DND-41 (cell line): ENCODE data around the gene TMEM74B.
"Not testable (repeated sequence)": the region's sequence is repeated elsewhere in the genome, so short reads cannot be mapped to it uniquely, and the experiment has no call there.

Experiments used
- ATAC-seq: fragments of 200-7000 bp; cut with Tn5 transposase; 3 replicates; pipeline ENCODE4 v1.9.1; 2021; ENCODE audit warnings: low read depth; ENCODE audit not compliant: insufficient read depth
- DNase-seq: peaks from one replicate; pipeline ENCODE4 v3.0.0-alpha.2; 2020
- H2AFZ ChIP-seq: 2 replicates; pipeline ENCODE4 v1.6.0; 2012; ENCODE audit warnings: low read depth, low read length
- H3K27ac ChIP-seq: 2 replicates; pipeline ENCODE4 v1.5.1; 2012; ENCODE audit warnings: low read length, inconsistent platforms
- H3K27me3 ChIP-seq: fragments of 200-600 bp; sonication (generic); 2 replicates; pipeline ENCODE4 v1.6.0; 2012; ENCODE audit warnings: low read length, mild to moderate bottlenecking, inconsistent platforms; ENCODE audit not compliant: insufficient read depth, poor library complexity
- H3K36me3 ChIP-seq: 2 replicates; pipeline ENCODE4 v1.5.1; 2012; ENCODE audit warnings: low read length, inconsistent platforms; ENCODE audit not compliant: insufficient read depth
- H3K4me1 ChIP-seq: 2 replicates; pipeline ENCODE4 v1.5.1; 2012; ENCODE audit warnings: mild to moderate bottlenecking, low read length; ENCODE audit not compliant: insufficient read depth
- H3K4me2 ChIP-seq: 2 replicates; pipeline ENCODE4 v1.6.0; 2012; ENCODE audit warnings: mild to moderate bottlenecking, moderate library complexity, low read length, inconsistent platforms; ENCODE audit not compliant: insufficient read depth
- H3K4me3 ChIP-seq, 2 experiments: fragments of 200-600 bp in 1 of 2; shearing (Covaris generic) in 1 of 2; 2 replicates each; pipeline ENCODE4 v1.5.1; 2012 to 2016; ENCODE audit warnings: inconsistent platforms in 2 of 2, low read length in 2 of 2, mild to moderate bottlenecking in 2 of 2, low read depth in 1 of 2, moderate library complexity in 1 of 2
- H3K79me2 ChIP-seq: 2 replicates; pipeline ENCODE4 v1.6.0; 2012; ENCODE audit warnings: low read length, inconsistent platforms; ENCODE audit not compliant: insufficient read depth
- H3K9ac ChIP-seq: 2 replicates; pipeline ENCODE4 v1.6.0; 2012; ENCODE audit warnings: low read depth, mild to moderate bottlenecking, inconsistent platforms, low read length, moderate library complexity
- H3K9me3 ChIP-seq: 2 replicates; pipeline ENCODE4 v1.5.1; 2012; ENCODE audit warnings: low read length, moderate library complexity, mild to moderate bottlenecking, inconsistent platforms; ENCODE audit not compliant: insufficient read depth, severe bottlenecking
- H4K20me1 ChIP-seq: 2 replicates; pipeline ENCODE4 v1.6.0; 2012; ENCODE audit warnings: low read length; ENCODE audit not compliant: insufficient read depth
- EZH2 ChIP-seq: IDR thresholded peaks from 3 replicates; pipeline ENCODE4 v1.6.1; 2012; ENCODE audit warnings: borderline replicate concordance, low read depth, mild to moderate bottlenecking, moderate library complexity, low read length, inconsistent platforms; ENCODE audit not compliant: severe bottlenecking
- TF ChIP-seq, protein P1 (sequence below): IDR thresholded peaks from 2 replicates; pipeline ENCODE4 v1.5.1; 2012; ENCODE audit warnings: borderline replicate concordance, low read length, moderate library complexity, mild to moderate bottlenecking; ENCODE audit not compliant: poor library complexity, severe bottlenecking; ENCODE audit errors: extremely low read depth

The TMEM74B gene

DNA sequence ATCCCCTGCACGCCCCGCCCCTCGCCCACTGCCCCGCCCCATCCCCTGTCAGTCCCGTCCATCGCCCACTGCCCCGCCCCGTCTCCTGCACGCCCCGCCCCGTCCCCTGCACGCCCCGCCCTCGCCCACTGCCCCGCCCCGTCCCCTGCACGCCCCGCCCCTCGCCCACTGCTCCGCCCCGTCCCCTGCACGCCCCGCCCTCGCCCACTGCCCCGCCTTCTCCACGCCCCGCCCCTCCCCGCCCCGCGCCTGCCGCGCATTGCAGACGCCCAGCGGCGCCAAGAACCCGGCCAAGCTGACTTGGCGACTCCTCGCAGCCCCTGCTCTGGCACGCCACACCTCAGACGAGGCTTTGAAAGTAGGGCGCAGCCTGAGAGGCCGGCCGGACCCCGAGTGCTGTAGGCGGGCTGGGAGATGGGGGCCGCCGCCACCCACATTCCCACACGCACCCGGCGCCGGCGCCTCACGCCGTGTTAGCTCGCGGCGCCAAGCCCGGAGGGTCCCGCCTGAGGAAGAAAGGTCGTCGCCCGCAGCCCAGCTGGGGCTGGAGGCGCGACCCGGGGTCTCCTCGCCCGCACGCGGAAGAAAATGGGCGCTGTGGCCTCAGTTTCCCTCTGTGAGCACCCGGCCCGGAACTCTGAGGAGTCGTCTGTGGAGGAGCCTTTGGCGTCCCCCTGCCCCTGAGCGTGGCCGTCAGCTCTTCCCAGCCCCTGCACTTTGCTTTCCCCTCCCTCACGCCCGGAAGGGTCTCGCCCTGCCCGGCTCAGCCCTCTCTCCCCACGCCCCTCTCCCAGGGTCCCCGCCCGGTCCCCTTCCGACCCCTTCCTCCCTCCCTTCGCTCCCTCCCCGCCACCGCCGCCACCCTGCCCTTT is 41.2 kb upstream of the TMEM74B start, which contains the start of gene RAD21L1:
Gene RAD21L1, plus strand, starts transcription at position 262 of the 872 bp plus-strand sequence. CDS start 2,410 bp downstream, outside the sequence.
- no peak for DNase-seq
- H3K27me3 ChIP-seq = peaks cover 3% of the 10 kb centered on the region
- no peak within 1 kb of the TSS for H3K27ac ChIP-seq
- no peak within 1 kb of the TSS for H3K4me3 ChIP-seq
- ATAC-seq = no peak
- no peak within 1 kb of the TSS for H2AFZ ChIP-seq
- no peaks in the 10 kb centered on the region for H3K36me3 ChIP-seq
- no peaks in the 10 kb centered on the region for H3K79me2 ChIP-seq
- no peaks in the 10 kb centered on the region for H4K20me1 ChIP-seq
- no peaks in the 10 kb centered on the region for H3K9me3 ChIP-seq
- no peak within 1 kb of the TSS for H3K9ac ChIP-seq
- no peaks in the 10 kb centered on the region for H3K4me1 ChIP-seq
- H3K4me2 ChIP-seq = no peak within 1 kb of the TSS
- TF ChIP-seq EZH2 = no peak
- TF ChIP-seq, protein P1, sequence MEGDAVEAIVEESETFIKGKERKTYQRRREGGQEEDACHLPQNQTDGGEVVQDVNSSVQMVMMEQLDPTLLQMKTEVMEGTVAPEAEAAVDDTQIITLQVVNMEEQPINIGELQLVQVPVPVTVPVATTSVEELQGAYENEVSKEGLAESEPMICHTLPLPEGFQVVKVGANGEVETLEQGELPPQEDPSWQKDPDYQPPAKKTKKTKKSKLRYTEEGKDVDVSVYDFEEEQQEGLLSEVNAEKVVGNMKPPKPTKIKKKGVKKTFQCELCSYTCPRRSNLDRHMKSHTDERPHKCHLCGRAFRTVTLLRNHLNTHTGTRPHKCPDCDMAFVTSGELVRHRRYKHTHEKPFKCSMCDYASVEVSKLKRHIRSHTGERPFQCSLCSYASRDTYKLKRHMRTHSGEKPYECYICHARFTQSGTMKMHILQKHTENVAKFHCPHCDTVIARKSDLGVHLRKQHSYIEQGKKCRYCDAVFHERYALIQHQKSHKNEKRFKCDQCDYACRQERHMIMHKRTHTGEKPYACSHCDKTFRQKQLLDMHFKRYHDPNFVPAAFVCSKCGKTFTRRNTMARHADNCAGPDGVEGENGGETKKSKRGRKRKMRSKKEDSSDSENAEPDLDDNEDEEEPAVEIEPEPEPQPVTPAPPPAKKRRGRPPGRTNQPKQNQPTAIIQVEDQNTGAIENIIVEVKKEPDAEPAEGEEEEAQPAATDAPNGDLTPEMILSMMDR = no peak

- DNase-seq (no peak), ATAC-seq (no peak)
- Histone ChIP-seq H3K4me3 (no peak overlapping the region), H3K27me3 (peaks cover 3% of the 10 kb centered on the region), H3K9ac (no peak overlapping the region), H3K79me2 (no peaks in the 10 kb centered on the region), H3K4me1 (no peaks in the 10 kb centered on the region), H3K4me2 (no peak overlapping the region), H2AFZ (no peak overlapping the region), H3K27ac (no peak overlapping the region), H3K36me3 (no peaks in the 10 kb centered on the region), H3K9me3 (no peaks in the 10 kb centered on the region), H4K20me1 (no peaks in the 10 kb centered on the region)
- TF ChIP-seq, protein P1 = no peak
- TF ChIP-seq EZH2 = no peak
Measured at GRCh38 chr20:1225263-1225782, 40.5 kb upstream of the TMEM74B start.

DNA sequence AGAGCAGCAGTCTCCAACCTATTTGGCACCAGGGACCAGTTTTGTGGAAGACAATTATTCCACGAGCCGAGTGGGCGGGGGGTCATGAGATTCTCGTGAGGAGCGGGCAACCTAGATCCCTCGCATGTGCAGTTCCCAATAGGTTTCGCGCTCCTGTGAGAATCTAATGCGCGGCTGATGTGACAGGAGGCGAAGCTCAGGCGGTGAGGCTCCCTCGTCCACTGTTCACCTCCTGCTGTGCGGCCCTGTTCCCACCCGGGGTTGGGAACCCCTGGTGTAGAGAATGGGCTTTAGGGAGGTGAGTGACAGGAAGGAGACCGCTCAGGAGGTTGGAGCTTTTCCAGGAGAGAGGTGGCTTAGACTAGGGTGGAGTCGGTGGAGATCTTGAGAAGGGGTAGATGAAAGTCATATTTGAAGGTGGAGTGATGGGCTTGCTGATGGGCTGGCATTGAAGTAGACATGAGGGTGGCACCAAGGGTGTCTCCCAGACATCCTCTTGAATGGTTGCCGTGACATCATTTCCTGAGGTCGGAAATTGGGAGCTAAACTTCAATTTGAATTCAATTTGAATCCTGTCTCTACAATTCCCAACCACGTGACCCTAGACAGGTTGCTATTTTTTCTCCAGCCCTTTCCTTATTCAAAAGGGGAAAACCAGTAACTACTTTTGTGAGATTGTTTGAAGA is 39.6 kb upstream of the TMEM74B start:
- no peak overlapping the region for H3K4me2 ChIP-seq
- TF ChIP-seq, protein P1 = no peak
- no peak for TF ChIP-seq EZH2

DNA sequence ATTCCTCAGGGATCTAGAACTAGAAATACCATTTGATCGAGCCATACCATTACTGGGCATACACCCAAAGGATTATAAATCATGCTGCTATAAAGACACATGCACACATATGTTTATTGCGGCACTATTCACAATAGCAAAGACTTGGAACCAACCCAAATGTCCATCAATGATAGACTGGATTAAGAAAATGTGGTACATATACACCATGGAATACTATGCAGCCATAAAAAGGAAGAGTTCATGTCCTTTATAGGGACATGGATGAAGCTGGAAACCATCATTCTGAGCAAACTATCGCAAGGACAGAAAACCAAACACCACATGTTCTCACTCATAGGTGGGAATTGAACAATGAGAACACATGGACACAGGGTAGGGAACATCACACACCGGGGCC is 38.0 kb upstream of the TMEM74B start:
- H3K9me3 ChIP-seq, H3K9ac ChIP-seq, H2AFZ ChIP-seq, H3K36me3 ChIP-seq, H3K27me3 ChIP-seq, H3K79me2 ChIP-seq, DNase-seq, H3K27ac ChIP-seq, H3K4me1 ChIP-seq, H4K20me1 ChIP-seq, ATAC-seq, H3K4me3 ChIP-seq, H3K4me2 ChIP-seq: not testable (repeated sequence)

More for the DNA sequence above, 39.6 kb upstream of the TMEM74B start:
- Histone ChIP-seq H3K36me3 (no peaks in the 10 kb centered on the region), H3K9me3 (no peaks in the 10 kb centered on the region), H3K4me1 (no peaks in the 10 kb centered on the region), H3K9ac (no peak overlapping the region), H3K4me3 (no peak overlapping the region), H4K20me1 (no peaks in the 10 kb centered on the region), H3K27me3 (no peaks in the 10 kb centered on the region), H3K27ac (no peak overlapping the region), H2AFZ (no peak overlapping the region), H3K79me2 (no peaks in the 10 kb centered on the region)
- no peak for DNase-seq
- ATAC-seq = no peak

- H3K27me3 ChIP-seq, H3K9me3 ChIP-seq, H2AFZ ChIP-seq, H3K79me2 ChIP-seq, DNase-seq, H3K27ac ChIP-seq, H4K20me1 ChIP-seq, ATAC-seq, H3K4me3 ChIP-seq, H3K4me1 ChIP-seq, H3K9ac ChIP-seq, H3K4me2 ChIP-seq, H3K36me3 ChIP-seq: not testable (repeated sequence)
Measured at GRCh38 chr20:1216527-1217427, 32.0 kb upstream of the TMEM74B start.
